Erythroblast (primary cell): ENCODE data around the gene TUFT1.

Source experiments
- GATA1 ChIP-seq: IDR thresholded peaks from 2 replicates; pipeline ENCODE4 v1.6.1; 2011; ENCODE audit warnings: low read depth, mild to moderate bottlenecking, control low read depth, low read length, moderate library complexity
- POLR2A ChIP-seq: IDR thresholded peaks from 2 replicates; pipeline ENCODE4 v1.6.1; 2011; ENCODE audit warnings: mild to moderate bottlenecking, low read length

GRCh38 chr1:151541752-151542151, 1.6 kb downstream of the TUFT1 start:
- TF ChIP-seq POLR2A (no peak), GATA1 (no peak)
